Fibroblast of skin of right biceps (primary cell): Measurements from ENCODE around the gene BOC.
A peak's percentile ranks its signal among the peaks of the same experiment; 100 is the strongest.
"Not testable (repeated sequence)": the region's sequence is repeated elsewhere in the genome, so short reads cannot be mapped to it uniquely, and the experiment has no call there.

Experiments
- DNase-seq: peaks from one replicate; pipeline ENCODE4 v3.0.0-alpha.2; 2013

The BOC gene

GRCh38 chr3:113211330-113212149 is at the start of gene BOC:
TSS of gene BOC (plus strand) at chr3:113211557. CDS start at chr3:113249803, 38,246 bp downstream.
- peak; percentile 85 for DNase-seq

GRCh38 chr3:113161661-113162060 is 49.7 kb upstream of the BOC start:
- DNase-seq = no peak

GRCh38 chr3:113163152-113163551 is 48.2 kb upstream of the BOC start:
- DNase-seq = no peak

- DNase-seq = no peak
These were observed 45.5 kb upstream of the BOC start for GRCh38 chr3:113165841-113166240.

GRCh38 chr3:113166357-113166718 is 45.0 kb upstream of the BOC start:
- DNase-seq = no peak

- peak; percentile 82 for DNase-seq
These were observed 44.5 kb upstream of the BOC start for GRCh38 chr3:113166719-113167492.

GRCh38 chr3:113167825-113168801 is 43.2 kb upstream of the BOC start:
- DNase-seq = peak; percentile 21

GRCh38 chr3:113169891-113170452 is 41.4 kb upstream of the BOC start:
- no peak for DNase-seq

- no peak for DNase-seq
These were observed 40.6 kb upstream of the BOC start for GRCh38 chr3:113170771-113171170.

- not testable (repeated sequence) for DNase-seq
These were observed 39.6 kb upstream of the BOC start for GRCh38 chr3:113171675-113172300.

- DNase-seq = no peak
These were observed 38.3 kb upstream of the BOC start for GRCh38 chr3:113173102-113173501.

GRCh38 chr3:113174304-113174703 is 37.1 kb upstream of the BOC start:
- no peak for DNase-seq

- DNase-seq = peak; percentile 14
These were observed 36.4 kb upstream of the BOC start for GRCh38 chr3:113174801-113175485.

- DNase-seq = no peak
These were observed 33.8 kb upstream of the BOC start for GRCh38 chr3:113177526-113177925.

GRCh38 chr3:113179235-113179824 is 32.0 kb upstream of the BOC start:
- peak; percentile 20 for DNase-seq

GRCh38 chr3:113183748-113184661 is 27.4 kb upstream of the BOC start:
- no peak for DNase-seq

- peak; percentile 55 for DNase-seq
These were observed 26.0 kb upstream of the BOC start for GRCh38 chr3:113185194-113185835.

- no peak for DNase-seq
These were observed 24.8 kb upstream of the BOC start for GRCh38 chr3:113186566-113186965.

- DNase-seq = no peak
These were observed 18.1 kb upstream of the BOC start for GRCh38 chr3:113193288-113193687.
